Immature natural killer cell (primary cell): Measurements from ENCODE around the gene CD300E. TPM values are rescaled to one million over a fixed set of nuclear protein-coding genes. Genes with fewer than 3 reads are reported as not detected.

Experiments
- DNase-seq, 3 donors: peaks; one replicate each; pipeline ENCODE4 v3.0.0; 2022; ENCODE audit warnings: mixed read lengths in 1 of 3
- H3K27ac Mint-ChIP-seq, 6 donors: one replicate each; pipeline ENCODE4 v1.8.0; 2020; ENCODE audit warnings: mixed read lengths in 6 of 6, mild to moderate bottlenecking in 5 of 6, inconsistent platforms in 4 of 6, moderate library complexity in 3 of 6
- H3K27me3 Mint-ChIP-seq, 3 donors: one replicate each; pipeline ENCODE4 v1.8.0; 2020 to 2021; ENCODE audit warnings: low read depth in 3 of 3, mild to moderate bottlenecking in 3 of 3, mixed read lengths in 3 of 3, moderate library complexity in 3 of 3, inconsistent platforms in 1 of 3
- H3K36me3 Mint-ChIP-seq, 3 donors: one replicate each; pipeline ENCODE4 v1.8.0; 2020; ENCODE audit warnings: mixed read lengths in 3 of 3, inconsistent platforms in 2 of 3, mild to moderate bottlenecking in 2 of 3
- H3K4me1 Mint-ChIP-seq, 2 donors: one replicate each; pipeline ENCODE4 v1.8.0; 2020; ENCODE audit warnings: inconsistent platforms in 2 of 2, mild to moderate bottlenecking in 2 of 2, mixed read lengths in 2 of 2, moderate library complexity in 1 of 2
- H3K4me3 Mint-ChIP-seq, 5 donors: one replicate each; pipeline ENCODE4 v1.8.0; 2020; ENCODE audit warnings: mild to moderate bottlenecking in 5 of 5, mixed read lengths in 5 of 5, inconsistent platforms in 3 of 5, moderate library complexity in 3 of 5
- H3K9me3 Mint-ChIP-seq, 6 donors: one replicate each; pipeline ENCODE4 v1.8.0; 2020; ENCODE audit warnings: mild to moderate bottlenecking in 6 of 6, mixed read lengths in 6 of 6, inconsistent platforms in 4 of 6, moderate library complexity in 3 of 6
- polyA plus RNA-seq, 3 donors: library from polyadenylated mRNA; unstranded; fragments of 300-500 nt; fragmentation: Illumina TruSeq; gene quantifications; one replicate each; pipeline ENCODE4 v1.2.3, GENCODE V29; 2021

Gene CD300E
- polyA plus RNA-seq, 3 donors from 2014 or later: 0.28 to 0.79 TPM; not detected in 1

GRCh38 chr17:74561586-74561985, 62.0 kb downstream of the CD300E start:
- Mint-ChIP-seq H3K27ac (no peak overlapping the region), H3K36me3 (no peaks in the 10 kb centered on the region), H3K9me3 (no peaks in the 10 kb centered on the region), H3K4me1 (no peaks in the 10 kb centered on the region), H3K4me3 (no peak overlapping the region), H3K27me3 (peaks cover 0 to 15% (median 1%) of the 10 kb centered on the region in 3 donors)
- no peak for DNase-seq

Other genes with a start within 250 kb of the CD300E start
- gene GPRC5C, start 191.7 kb downstream of the CD300E start, polyA plus RNA-seq: 1 to 10 TPM in 1 of 3 donors, under 1 TPM in 1, not detected in 1; 0.89 to 3.2 TPM
- gene CD300A, start 157.1 kb downstream of the CD300E start, polyA plus RNA-seq: 100 to 1,000 TPM; 357 to 514 (median 505) TPM
- gene CD300LB, start 92.3 kb downstream of the CD300E start, polyA plus RNA-seq: 1 to 10 TPM; 4.2 to 6.3 (median 5.5) TPM
- 10 to 100 TPM; 14.4 to 37.4 (median 21.2) TPM for gene CD300C, start 77.6 kb downstream of the CD300E start, polyA plus RNA-seq
- gene CD300H, start 56.2 kb downstream of the CD300E start, polyA plus RNA-seq: 1 to 10 TPM in 2 of 3 donors, not detected in 1; 3.2 to 6.4 TPM
- gene CD300LD, start 31.5 kb downstream of the CD300E start, polyA plus RNA-seq: not detected
- gene CD300LF, start 89.2 kb upstream of the CD300E start, polyA plus RNA-seq: 1 to 10 TPM; 1.9 to 4.2 (median 2.0) TPM
- 100 to 1,000 TPM; 208 to 218 (median 212) TPM for gene RAB37, start 113.5 kb upstream of the CD300E start, polyA plus RNA-seq
- 1,000 to 10,000 TPM in 1 of 3 donors, 100 to 1,000 TPM in 2; 566 to 1,121 (median 751) TPM for gene NHERF1, start 124.9 kb upstream of the CD300E start, polyA plus RNA-seq
- gene NAT9, start 152.6 kb upstream of the CD300E start, polyA plus RNA-seq: 10 to 100 TPM in 1 of 3 donors, 1 to 10 TPM in 2; 4.3 to 11.2 (median 6.3) TPM
- gene GRIN2C, start 236.1 kb upstream of the CD300E start, polyA plus RNA-seq: under 1 TPM in 1 of 3 donors, not detected in 2; 0.66 TPM
- gene FDXR, start 249.3 kb upstream of the CD300E start, polyA plus RNA-seq: 10 to 100 TPM in 1 of 3 donors, 1 to 10 TPM in 2; 3.9 to 10.3 (median 8.0) TPM